Duodenal mucosa (tissue), 2 donors: Measurements from ENCODE around the gene ZNF227.
"Not testable (repeated sequence)": the region's sequence is repeated elsewhere in the genome, so short reads cannot be mapped to it uniquely, and the experiment has no call there.

Source experiments
- H3K27ac ChIP-seq: one replicate; pipeline ENCODE4 v1.7.0; 2013; ENCODE audit warnings: low read depth, low read length
- H3K27me3 ChIP-seq, 2 donors: one replicate each; pipeline ENCODE4 v1.7.0; 2013; ENCODE audit warnings: low read length in 2 of 2, control low read depth in 1 of 2; ENCODE audit not compliant: insufficient read depth in 2 of 2, control insufficient read depth in 1 of 2
- H3K36me3 ChIP-seq, 2 donors: one replicate each; pipeline ENCODE4 v1.7.0; 2013; ENCODE audit warnings: low read length in 2 of 2, control low read depth in 1 of 2; ENCODE audit not compliant: insufficient read depth in 2 of 2, control insufficient read depth in 1 of 2
- H3K4me1 ChIP-seq, 2 donors: one replicate each; pipeline ENCODE4 v1.7.0; 2013; ENCODE audit warnings: low read length in 2 of 2, control low read depth in 1 of 2; ENCODE audit not compliant: insufficient read depth in 2 of 2, control insufficient read depth in 1 of 2
- H3K4me3 ChIP-seq, 2 donors: one replicate each; pipeline ENCODE4 v1.7.0; 2013; ENCODE audit warnings: low read length in 2 of 2, low read depth in 1 of 2
- H3K9ac ChIP-seq, 2 donors: one replicate each; pipeline ENCODE4 v1.7.0; 2013; ENCODE audit warnings: low read length in 2 of 2, low read depth in 1 of 2
- H3K9me3 ChIP-seq, 2 donors: one replicate each; pipeline ENCODE4 v1.7.0; 2013; ENCODE audit warnings: low read length in 2 of 2, control low read depth in 1 of 2; ENCODE audit not compliant: control insufficient read depth in 1 of 2

Gene ZNF227

GRCh38 chr19:44212250-44212865 is at the start of gene ZNF227:
Gene ZNF227, plus strand, starts transcription at chr19:44212532. Its CDS starts 5,261 bp downstream, at chr19:44217793.
- H3K27me3 ChIP-seq = no peaks in the 10 kb centered on the region
- H3K9ac ChIP-seq = peak within 1 kb of the TSS; percentile 65 to 70
- H3K9me3 ChIP-seq = peaks cover 0 to 2% of the 10 kb centered on the region in 2 donors
- H3K27ac ChIP-seq = peak within 1 kb of the TSS; percentile 30
- H3K4me1 ChIP-seq = peaks cover 9 to 13% of the 10 kb centered on the region in 2 donors
- peak within 1 kb of the TSS; percentile 79 to 94 for H3K4me3 ChIP-seq
- peaks cover 6 to 20% of the 10 kb centered on the region in 2 donors for H3K36me3 ChIP-seq

DNA sequence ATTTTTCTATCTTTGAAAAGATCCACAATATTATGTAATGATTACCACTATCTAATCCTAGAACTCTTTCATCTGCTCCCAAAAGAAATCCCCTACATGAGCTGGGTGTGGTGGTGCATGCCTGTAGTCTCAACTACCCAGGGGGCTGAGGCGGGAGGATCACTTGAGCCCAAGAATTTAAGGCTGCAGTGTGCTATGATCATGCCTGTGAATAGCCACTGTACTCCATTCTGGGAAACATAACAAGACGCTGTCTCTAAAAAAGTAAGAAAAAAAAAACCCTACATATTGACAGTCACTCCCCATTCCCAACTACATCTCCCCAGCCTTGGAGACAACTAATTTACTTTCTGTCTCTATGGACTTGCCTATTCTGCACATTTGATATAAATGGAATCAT is 48.5 kb upstream of the ZNF227 start:
- peaks cover 20% of the 10 kb centered on the region in 2 donors for H3K36me3 ChIP-seq
- H3K9ac ChIP-seq = no peak overlapping the region
- no peaks in the 10 kb centered on the region for H3K27me3 ChIP-seq
- peaks cover 27 to 42% of the 10 kb centered on the region in 2 donors for H3K9me3 ChIP-seq
- no peak overlapping the region for H3K4me3 ChIP-seq
- no peak overlapping the region for H3K27ac ChIP-seq
- H3K4me1 ChIP-seq = peaks cover 6 to 8% of the 10 kb centered on the region in 2 donors

- Histone ChIP-seq H3K4me3 (peak overlapping the region; percentile 97 to 99), H3K4me1 (peaks cover 6 to 8% of the 10 kb centered on the region in 2 donors), H3K9me3 (peaks cover 26 to 39% of the 10 kb centered on the region in 2 donors), H3K27ac (no peak overlapping the region), H3K9ac (peak overlapping the region; percentile 79 to 81), H3K36me3 (peaks cover 20 to 25% of the 10 kb centered on the region in 2 donors), H3K27me3 (no peaks in the 10 kb centered on the region)
Measured at GRCh38 chr19:44164327-44164672, 48.0 kb upstream of the ZNF227 start.

- H3K4me3 ChIP-seq = peak within 1 kb of the TSS; percentile 97 to 99
- peaks cover 29 to 41% of the 10 kb centered on the region in 2 donors for H3K9me3 ChIP-seq
- H3K9ac ChIP-seq = peak within 1 kb of the TSS; percentile 79 to 81
- peak within 1 kb of the TSS; percentile 48 for H3K27ac ChIP-seq
- H3K4me1 ChIP-seq = peaks cover 6 to 8% of the 10 kb centered on the region in 2 donors
- H3K36me3 ChIP-seq = peaks cover 26 to 31% of the 10 kb centered on the region in 2 donors
- H3K27me3 ChIP-seq = no peaks in the 10 kb centered on the region
Measured at GRCh38 chr19:44164673-44165512, 47.4 kb upstream of the ZNF227 start, which contains the start of gene ZNF226. Gene ZNF226, plus strand, starts transcription at chr19:44165100. Its CDS starts 4,981 bp downstream, at chr19:44170081.

- peaks cover 55 to 64% of the 10 kb centered on the region in 2 donors for H3K9me3 ChIP-seq
- H3K27ac ChIP-seq = not testable (repeated sequence)
Measured at GRCh38 chr19:44170660-44171059, 41.7 kb upstream of the ZNF227 start.

DNA sequence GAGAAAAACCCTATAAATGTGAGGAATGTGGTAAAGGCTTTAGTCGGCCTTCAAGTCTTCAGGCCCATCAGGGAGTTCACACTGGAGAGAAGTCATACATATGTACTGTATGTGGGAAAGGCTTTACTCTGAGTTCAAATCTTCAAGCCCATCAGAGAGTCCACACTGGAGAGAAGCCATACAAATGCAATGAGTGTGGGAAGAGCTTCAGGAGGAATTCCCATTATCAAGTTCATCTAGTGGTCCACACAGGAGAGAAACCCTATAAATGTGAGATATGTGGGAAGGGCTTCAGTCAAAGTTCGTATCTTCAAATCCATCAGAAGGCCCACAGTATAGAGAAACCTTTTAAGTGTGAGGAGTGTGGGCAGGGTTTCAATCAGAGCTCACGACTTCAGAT is 35.7 kb upstream of the ZNF227 start:
- Histone ChIP-seq H3K36me3 (peaks cover 55 to 58% of the 10 kb centered on the region in 2 donors), H3K27ac (no peak overlapping the region), H3K27me3 (no peaks in the 10 kb centered on the region), H3K9ac (no peak overlapping the region), H3K9me3 (peaks cover 86 to 92% of the 10 kb centered on the region in 2 donors), H3K4me1 (no peaks in the 10 kb centered on the region), H3K4me3 (peak overlapping the region in 1 of 2 donors; percentile 10)

More at GRCh38 chr19:44170660-44171059, 41.7 kb upstream of the ZNF227 start:
- not testable (repeated sequence) for H3K4me1 ChIP-seq, H3K27me3 ChIP-seq, H3K4me3 ChIP-seq, H3K9ac ChIP-seq
- peaks cover 76 to 86% of the 10 kb centered on the region in 2 donors for H3K36me3 ChIP-seq

DNA sequence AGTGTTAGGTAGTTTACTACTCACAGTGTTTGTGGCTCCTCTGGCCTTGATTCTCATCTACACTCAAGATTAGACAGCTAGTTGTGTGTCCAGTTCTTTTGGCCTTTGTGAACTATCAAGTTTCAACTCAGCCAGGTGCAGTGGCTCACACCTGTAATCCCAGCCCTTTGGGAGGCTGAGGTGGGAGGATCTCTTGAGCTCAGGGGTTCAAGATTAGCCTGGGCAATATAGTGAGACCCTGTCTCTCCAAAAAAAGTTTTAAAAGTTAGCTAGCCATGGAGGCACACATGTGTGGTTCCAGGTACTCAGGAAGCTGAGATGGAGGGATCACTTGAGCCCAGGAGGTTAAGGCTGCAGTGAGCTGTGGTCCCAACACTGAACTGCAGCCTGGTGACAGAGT is 31.4 kb upstream of the ZNF227 start:
- Histone ChIP-seq H3K4me3 (no peak overlapping the region), H3K27ac (no peak overlapping the region), H3K9me3 (peaks cover 64 to 72% of the 10 kb centered on the region in 2 donors), H3K4me1 (no peaks in the 10 kb centered on the region), H3K9ac (no peak overlapping the region), H3K36me3 (peaks cover 12 to 14% of the 10 kb centered on the region in 2 donors), H3K27me3 (no peaks in the 10 kb centered on the region)

DNA sequence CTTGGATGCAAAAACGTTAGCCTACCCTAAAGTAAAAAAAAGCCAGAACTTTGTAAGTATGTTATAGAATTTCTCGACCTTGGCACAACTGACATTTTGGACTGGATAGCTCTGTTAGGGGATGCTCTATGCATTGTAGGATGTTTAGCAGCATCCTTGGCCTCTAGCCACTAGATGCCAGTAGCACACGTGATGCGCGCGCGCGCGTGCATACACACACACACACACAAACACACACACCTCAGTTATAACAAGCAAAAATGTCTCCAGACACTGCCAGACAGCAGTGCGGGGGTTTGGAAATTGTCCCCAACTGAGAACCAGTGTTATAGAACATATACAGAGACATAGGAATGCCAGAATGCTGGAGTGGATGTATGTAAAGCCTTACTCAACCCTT is 30.2 kb upstream of the ZNF227 start:
- Histone ChIP-seq H3K9me3 (peaks cover 55 to 60% of the 10 kb centered on the region in 2 donors), H3K36me3 (peaks cover 0 to 3% of the 10 kb centered on the region in 2 donors), H3K9ac (no peak overlapping the region), H3K27me3 (no peaks in the 10 kb centered on the region), H3K4me1 (no peaks in the 10 kb centered on the region), H3K27ac (no peak overlapping the region), H3K4me3 (peak overlapping the region in 1 of 2 donors; percentile 16)

DNA sequence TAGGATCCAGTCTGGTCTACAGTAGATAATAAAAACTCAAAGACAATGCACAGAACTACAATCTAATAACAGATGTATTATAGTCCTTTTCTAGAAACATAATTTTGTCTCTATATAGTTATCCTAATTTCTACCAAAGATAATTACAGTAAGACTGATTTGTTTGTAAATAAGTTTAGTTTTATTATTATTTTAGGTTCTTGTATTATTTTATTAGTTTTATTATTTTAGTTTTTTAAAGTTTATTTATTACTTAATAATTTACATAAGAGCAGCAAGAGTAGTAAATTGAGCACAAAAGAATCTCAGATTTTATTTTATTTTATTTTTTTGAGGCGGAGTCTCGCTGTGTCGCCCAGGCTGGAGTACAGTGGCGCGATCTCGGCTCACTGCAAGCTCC is 22.3 kb upstream of the ZNF227 start:
- Histone ChIP-seq H3K9ac (no peak overlapping the region), H3K27me3 (no peaks in the 10 kb centered on the region), H3K4me3 (no peak overlapping the region), H3K36me3 (no peaks in the 10 kb centered on the region), H3K9me3 (peaks cover 9% of the 10 kb centered on the region in 2 donors), H3K27ac (no peak overlapping the region), H3K4me1 (no peaks in the 10 kb centered on the region)

DNA sequence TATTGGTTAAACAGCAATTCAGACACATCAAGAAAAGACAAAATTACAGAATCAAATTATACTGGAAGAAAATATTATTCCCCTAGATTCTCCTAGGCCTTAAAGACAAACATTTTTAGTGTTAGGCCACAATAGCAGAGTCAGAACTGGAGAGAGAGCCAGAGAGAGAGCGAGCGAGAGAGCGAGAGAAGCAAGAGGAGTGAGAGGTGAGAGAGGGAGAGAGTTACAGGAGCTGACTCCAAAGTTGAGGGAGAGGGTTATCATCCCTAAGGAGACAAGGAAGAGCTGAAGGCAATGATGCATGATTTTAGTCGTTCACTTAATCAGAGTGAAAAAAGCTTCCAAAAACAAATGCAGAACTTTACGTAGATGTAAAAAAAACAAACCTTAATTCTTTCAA is 20.2 kb upstream of the ZNF227 start:
- no peaks in the 10 kb centered on the region for H3K36me3 ChIP-seq
- H3K9ac ChIP-seq = no peak overlapping the region
- H3K9me3 ChIP-seq = peaks cover 6 to 9% of the 10 kb centered on the region in 2 donors

More for the DNA sequence above, 20.2 kb upstream of the ZNF227 start:
- Histone ChIP-seq H3K4me1 (no peaks in the 10 kb centered on the region), H3K4me3 (no peak overlapping the region), H3K27ac (no peak overlapping the region), H3K27me3 (no peaks in the 10 kb centered on the region)
